ENCODE data around the gene STEAP1.
"Not testable (repeated sequence)": the region's sequence is repeated elsewhere in the genome, so short reads cannot be mapped to it uniquely, and the experiment has no call there.

STEAP1 gene

GRCh38 chr7:90153943-90154771 is at the start of gene STEAP1:
STEAP1 (plus strand) TSS chr7:90154469; CDS start chr7:90159789, 5,320 bp downstream.
- not testable (repeated sequence) for H3K4me1 Mint-ChIP-seq (ENCODE audit: low read depth); H3K9me3 Mint-ChIP-seq; H3K36me3 Mint-ChIP-seq (ENCODE audit: low read depth); H3K27ac Mint-ChIP-seq
- Mint-ChIP-seq H3K27me3 (ENCODE audit: low read depth) (peaks cover 17% of the 10 kb centered on the region), H3K4me3 (peak within 1 kb of the TSS; percentile 66)
- peak; percentile 83 for DNase-seq (ENCODE audit: low spot score)

- not testable (repeated sequence) for DNase-seq (ENCODE audit: low spot score); H3K9me3 Mint-ChIP-seq; H3K4me3 Mint-ChIP-seq; H3K4me1 Mint-ChIP-seq (ENCODE audit: low read depth); H3K27ac Mint-ChIP-seq; H3K36me3 Mint-ChIP-seq (ENCODE audit: low read depth)
- peaks cover 21% of the 10 kb centered on the region for H3K27me3 Mint-ChIP-seq (ENCODE audit: low read depth)
These were observed 39.3 kb upstream of the STEAP1 start for GRCh38 chr7:90114972-90115371.

GRCh38 chr7:90118551-90119177 is 35.6 kb upstream of the STEAP1 start:
- H3K4me1 Mint-ChIP-seq (ENCODE audit: low read depth); H3K9me3 Mint-ChIP-seq; DNase-seq (ENCODE audit: low spot score); H3K36me3 Mint-ChIP-seq (ENCODE audit: low read depth); H3K27ac Mint-ChIP-seq: not testable (repeated sequence)
- peak overlapping the region; percentile 61 for H3K4me3 Mint-ChIP-seq
- H3K27me3 Mint-ChIP-seq (ENCODE audit: low read depth) = peaks cover 30% of the 10 kb centered on the region

- H3K9me3 Mint-ChIP-seq = no peaks in the 10 kb centered on the region
- H3K27me3 Mint-ChIP-seq (ENCODE audit: low read depth) = peaks cover 30% of the 10 kb centered on the region
- H3K27ac Mint-ChIP-seq = no peak overlapping the region
- DNase-seq (ENCODE audit: low spot score) = no peak
- no peak overlapping the region for H3K4me3 Mint-ChIP-seq
- peaks cover 4% of the 10 kb centered on the region for H3K4me1 Mint-ChIP-seq (ENCODE audit: low read depth)
- no peaks in the 10 kb centered on the region for H3K36me3 Mint-ChIP-seq (ENCODE audit: low read depth)
These were observed 34.9 kb upstream of the STEAP1 start for GRCh38 chr7:90119178-90119971.

GRCh38 chr7:90120205-90120604 is 34.1 kb upstream of the STEAP1 start:
- not testable (repeated sequence) for H3K4me1 Mint-ChIP-seq (ENCODE audit: low read depth); H3K27ac Mint-ChIP-seq; H3K9me3 Mint-ChIP-seq; H3K36me3 Mint-ChIP-seq (ENCODE audit: low read depth); DNase-seq (ENCODE audit: low spot score); H3K4me3 Mint-ChIP-seq
- H3K27me3 Mint-ChIP-seq (ENCODE audit: low read depth) = peaks cover 30% of the 10 kb centered on the region

- not testable (repeated sequence) for H3K9me3 Mint-ChIP-seq
These were observed 22.5 kb upstream of the STEAP1 start for GRCh38 chr7:90131746-90132145.

GRCh38 chr7:90147079-90147960 is 6.9 kb upstream of the STEAP1 start:
- not testable (repeated sequence) for DNase-seq (ENCODE audit: low spot score); H3K4me3 Mint-ChIP-seq; H3K27ac Mint-ChIP-seq; H3K9me3 Mint-ChIP-seq; H3K36me3 Mint-ChIP-seq (ENCODE audit: low read depth); H3K4me1 Mint-ChIP-seq (ENCODE audit: low read depth); H3K27me3 Mint-ChIP-seq (ENCODE audit: low read depth)

More at GRCh38 chr7:90131746-90132145, 22.5 kb upstream of the STEAP1 start:
- H3K4me1 Mint-ChIP-seq (ENCODE audit: low read depth); H3K27me3 Mint-ChIP-seq (ENCODE audit: low read depth); DNase-seq (ENCODE audit: low spot score); H3K4me3 Mint-ChIP-seq; H3K27ac Mint-ChIP-seq; H3K36me3 Mint-ChIP-seq (ENCODE audit: low read depth): not testable (repeated sequence)

GRCh38 chr7:90149428-90149827 is 4.8 kb upstream of the STEAP1 start:
- not testable (repeated sequence) for H3K27ac Mint-ChIP-seq; H3K4me3 Mint-ChIP-seq; H3K36me3 Mint-ChIP-seq (ENCODE audit: low read depth); H3K27me3 Mint-ChIP-seq (ENCODE audit: low read depth); DNase-seq (ENCODE audit: low spot score); H3K4me1 Mint-ChIP-seq (ENCODE audit: low read depth); H3K9me3 Mint-ChIP-seq

- not testable (repeated sequence) for H3K27ac Mint-ChIP-seq; H3K4me3 Mint-ChIP-seq; H3K9me3 Mint-ChIP-seq; H3K36me3 Mint-ChIP-seq (ENCODE audit: low read depth); DNase-seq (ENCODE audit: low spot score); H3K4me1 Mint-ChIP-seq (ENCODE audit: low read depth)
- H3K27me3 Mint-ChIP-seq (ENCODE audit: low read depth) = peaks cover 14% of the 10 kb centered on the region
These were observed 2.4 kb upstream of the STEAP1 start for GRCh38 chr7:90151884-90152283.

GRCh38 chr7:90152642-90153253 is 1.5 kb upstream of the STEAP1 start:
- DNase-seq (ENCODE audit: low spot score); H3K9me3 Mint-ChIP-seq; H3K36me3 Mint-ChIP-seq (ENCODE audit: low read depth); H3K4me3 Mint-ChIP-seq; H3K27ac Mint-ChIP-seq; H3K4me1 Mint-ChIP-seq (ENCODE audit: low read depth): not testable (repeated sequence)
- H3K27me3 Mint-ChIP-seq (ENCODE audit: low read depth) = peaks cover 17% of the 10 kb centered on the region

GRCh38 chr7:90155206-90155605 is 937 bp downstream of the STEAP1 start:
- no peaks in the 10 kb centered on the region for H3K9me3 Mint-ChIP-seq
- no peak for DNase-seq (ENCODE audit: low spot score)

GRCh38 chr7:90157331-90157730 is 3.1 kb downstream of the STEAP1 start:
- H3K27me3 Mint-ChIP-seq (ENCODE audit: low read depth) = peaks cover 17% of the 10 kb centered on the region
- not testable (repeated sequence) for H3K9me3 Mint-ChIP-seq; H3K4me3 Mint-ChIP-seq; H3K27ac Mint-ChIP-seq; H3K36me3 Mint-ChIP-seq (ENCODE audit: low read depth); H3K4me1 Mint-ChIP-seq (ENCODE audit: low read depth); DNase-seq (ENCODE audit: low spot score)

More at GRCh38 chr7:90155206-90155605, 937 bp downstream of the STEAP1 start:
- Mint-ChIP-seq H3K27ac (no peak overlapping the region), H3K4me3 (no peak overlapping the region), H3K36me3 (ENCODE audit: low read depth) (no peaks in the 10 kb centered on the region), H3K4me1 (ENCODE audit: low read depth) (peaks cover 4% of the 10 kb centered on the region), H3K27me3 (ENCODE audit: low read depth) (peaks cover 17% of the 10 kb centered on the region)

GRCh38 chr7:90157761-90158350 is 3.6 kb downstream of the STEAP1 start:
- H3K9me3 Mint-ChIP-seq; H3K36me3 Mint-ChIP-seq (ENCODE audit: low read depth); H3K4me3 Mint-ChIP-seq; DNase-seq (ENCODE audit: low spot score); H3K27ac Mint-ChIP-seq; H3K4me1 Mint-ChIP-seq (ENCODE audit: low read depth): not testable (repeated sequence)
- peaks cover 17% of the 10 kb centered on the region for H3K27me3 Mint-ChIP-seq (ENCODE audit: low read depth)
